Stimulated activated CD8-positive, alpha-beta memory T cell treated with anti-CD3 and anti-CD28 coated beads, Interleukin-4, amount 100 ng/mL, for 24 hours (primary cell): Measurements from ENCODE around the gene THSD7B.

Source experiments
- DNase-seq: peaks from one replicate; pipeline ENCODE4 v3.0.0-alpha.2; 2020; ENCODE audit warnings: low read depth

The THSD7B gene

GRCh38 chr2:136823291-136823690 is 57.9 kb downstream of the THSD7B start:
- DNase-seq, result no peak

- DNase-seq, result no peak
Measured at GRCh38 chr2:136828162-136828561, 62.8 kb downstream of the THSD7B start.

GRCh38 chr2:136828774-136829173 is 63.4 kb downstream of the THSD7B start:
- no peak for DNase-seq

- no peak for DNase-seq
Measured at GRCh38 chr2:136844546-136844945, 79.2 kb downstream of the THSD7B start.

- DNase-seq, result no peak
Measured at GRCh38 chr2:136858656-136859055, 93.3 kb downstream of the THSD7B start.

- DNase-seq, result no peak
Measured at GRCh38 chr2:136860443-136860958, 95.2 kb downstream of the THSD7B start.

DNA sequence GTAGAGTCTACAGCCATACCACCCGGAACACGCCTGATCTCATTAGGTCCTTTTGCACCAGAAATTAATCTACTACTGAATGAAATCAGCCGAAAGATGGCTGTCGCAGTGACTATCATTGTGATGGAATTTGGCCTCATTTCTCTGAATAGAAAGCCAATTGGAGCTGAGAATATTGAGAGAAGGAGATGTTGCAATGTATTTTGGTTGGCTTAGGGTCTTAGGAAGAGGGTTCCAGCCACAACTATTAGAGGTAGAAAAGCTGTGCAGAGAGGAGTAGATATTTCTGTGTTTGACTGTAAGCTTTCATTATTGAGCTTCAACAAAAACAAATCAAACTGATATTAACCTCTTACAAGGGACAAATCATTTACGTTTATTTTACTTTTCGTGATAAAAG is 98.1 kb downstream of the THSD7B start:
- no peak for DNase-seq

- no peak for DNase-seq
Measured at GRCh38 chr2:136863874-136864273, 98.5 kb downstream of the THSD7B start.

GRCh38 chr2:136871424-136871823 is 106.1 kb downstream of the THSD7B start:
- DNase-seq, result no peak

DNA sequence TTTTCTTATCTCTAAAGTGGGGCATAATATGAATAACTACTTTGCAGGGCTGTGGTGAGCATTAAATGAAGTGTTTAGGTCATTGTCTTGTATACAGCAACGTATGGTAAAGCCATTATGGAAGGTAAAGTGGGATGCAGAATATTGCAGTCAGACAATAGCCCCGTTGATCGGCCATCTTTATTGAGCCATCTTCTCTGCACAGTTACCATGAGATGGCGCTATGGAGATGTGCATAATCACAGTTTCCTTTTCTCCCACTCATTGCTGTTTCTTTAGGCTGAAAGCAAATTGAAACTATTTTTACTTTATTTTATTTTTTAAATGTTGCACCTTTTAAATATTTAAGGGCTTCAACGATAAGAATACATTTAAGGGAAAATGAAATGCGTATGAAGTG is 108.9 kb downstream of the THSD7B start:
- no peak for DNase-seq

DNA sequence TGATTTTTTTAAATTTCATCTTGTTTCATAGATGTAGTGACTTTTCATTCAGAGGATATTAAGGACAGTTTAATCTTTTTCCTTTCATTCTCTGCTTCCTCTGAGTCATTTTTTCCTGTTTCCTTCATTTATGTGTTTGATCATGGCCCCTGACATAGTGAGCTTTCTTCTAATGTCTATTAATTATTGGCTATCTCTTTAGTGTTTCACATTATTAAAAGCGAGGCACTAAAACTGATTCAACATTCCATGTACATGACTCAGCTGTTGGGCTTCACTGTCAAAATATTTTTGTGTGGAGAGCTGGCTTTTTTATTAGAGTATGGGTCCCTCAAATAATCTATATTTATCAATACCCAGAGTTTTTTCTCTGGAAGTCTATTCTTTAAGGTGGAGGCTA is 125.8 kb downstream of the THSD7B start:
- DNase-seq, result no peak

DNA sequence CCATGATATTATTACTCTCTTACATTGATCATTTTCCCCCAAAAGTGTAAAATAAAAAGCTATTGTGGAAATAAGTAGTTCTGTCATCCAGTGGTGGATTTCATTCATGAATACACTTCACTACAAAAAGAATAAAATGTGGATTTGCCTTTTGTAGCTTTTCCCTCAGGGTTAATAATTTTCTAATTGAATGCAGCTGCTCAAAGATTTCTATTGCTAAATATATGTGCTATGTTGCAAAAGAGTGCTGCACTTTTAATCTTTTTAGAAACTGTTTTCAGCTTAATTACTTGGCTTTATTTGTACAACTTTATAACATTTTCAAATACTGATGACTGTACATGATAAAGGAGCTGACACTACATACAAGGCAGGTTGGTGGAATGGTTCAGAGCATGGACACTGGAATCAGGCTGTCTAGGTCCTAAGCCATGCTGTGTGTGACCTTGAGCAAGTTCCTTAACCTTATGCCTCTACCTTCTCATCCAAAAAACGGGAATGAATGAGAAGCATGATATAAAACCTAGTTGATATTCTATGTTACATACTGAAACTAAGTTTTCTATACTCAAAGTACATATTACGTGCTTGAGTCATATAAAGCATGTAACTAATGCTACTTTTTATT is 128.8 kb downstream of the THSD7B start:
- DNase-seq, result no peak

GRCh38 chr2:136901732-136902131 is 136.4 kb downstream of the THSD7B start:
- no peak for DNase-seq

DNA sequence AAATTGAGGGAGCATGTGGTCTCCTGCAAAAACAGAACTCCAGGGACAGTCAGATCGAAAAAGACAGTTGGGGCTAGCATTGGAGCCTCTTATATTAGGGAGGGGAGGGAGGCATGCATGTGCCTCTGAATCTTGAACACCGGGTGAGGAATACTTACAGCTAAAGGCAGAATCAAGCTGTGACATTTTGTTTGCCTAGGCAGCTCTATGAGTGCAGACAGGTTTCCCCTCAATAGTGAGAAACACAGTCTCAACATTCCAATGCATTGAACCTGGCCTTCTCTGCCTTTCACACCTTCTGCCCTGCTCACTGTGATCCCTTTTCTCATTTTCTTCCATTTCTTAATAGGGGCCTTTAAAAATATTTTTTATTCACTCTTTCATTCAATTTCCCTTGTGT is 140.4 kb downstream of the THSD7B start:
- no peak for DNase-seq

- DNase-seq, result no peak
Measured at GRCh38 chr2:136909777-136910176, 144.4 kb downstream of the THSD7B start.

DNA sequence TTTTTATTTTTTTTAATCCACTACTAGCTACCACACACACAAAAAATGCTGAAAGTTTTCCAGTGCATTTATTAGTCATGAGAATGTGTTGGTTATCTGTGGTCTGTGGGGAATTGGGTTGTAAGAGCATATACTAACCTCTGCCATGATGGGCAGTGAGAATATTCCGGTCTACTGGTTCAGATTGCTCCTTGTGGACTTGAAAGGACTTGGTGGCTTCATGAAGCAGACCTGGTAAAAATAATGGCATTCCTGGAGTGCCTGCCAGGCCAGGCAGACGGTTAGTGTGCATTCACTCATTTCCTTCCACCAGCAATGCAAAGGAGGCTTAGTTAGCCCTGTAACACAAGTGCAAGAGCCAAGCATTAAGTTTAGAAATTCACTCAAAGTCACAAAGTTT is 150.8 kb downstream of the THSD7B start:
- DNase-seq, result no peak

DNA sequence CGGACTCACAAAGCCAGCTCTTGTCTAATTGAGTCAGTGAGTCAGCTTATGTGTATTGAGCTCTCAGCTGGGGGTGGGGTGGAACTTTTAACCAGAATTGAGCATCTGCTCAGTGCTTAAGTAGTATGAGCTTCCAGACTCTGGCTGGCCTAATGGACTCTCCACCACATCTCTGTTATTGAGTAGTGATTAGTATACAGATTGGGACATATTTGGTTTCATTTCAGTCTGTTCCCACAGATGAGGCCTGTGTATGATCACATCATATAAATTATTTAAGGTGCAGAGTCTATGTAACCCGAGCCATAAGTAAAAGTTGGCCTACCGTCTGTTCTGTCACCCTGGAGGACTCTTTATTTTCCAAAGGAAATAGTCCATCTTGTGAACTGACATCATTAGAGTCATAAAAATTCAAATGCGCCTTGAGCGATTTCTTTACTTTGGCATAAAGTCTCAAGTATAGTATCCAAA is 152.1 kb downstream of the THSD7B start:
- DNase-seq, result no peak

- no peak for DNase-seq
Measured at GRCh38 chr2:136919682-136920081, 154.3 kb downstream of the THSD7B start.

DNA sequence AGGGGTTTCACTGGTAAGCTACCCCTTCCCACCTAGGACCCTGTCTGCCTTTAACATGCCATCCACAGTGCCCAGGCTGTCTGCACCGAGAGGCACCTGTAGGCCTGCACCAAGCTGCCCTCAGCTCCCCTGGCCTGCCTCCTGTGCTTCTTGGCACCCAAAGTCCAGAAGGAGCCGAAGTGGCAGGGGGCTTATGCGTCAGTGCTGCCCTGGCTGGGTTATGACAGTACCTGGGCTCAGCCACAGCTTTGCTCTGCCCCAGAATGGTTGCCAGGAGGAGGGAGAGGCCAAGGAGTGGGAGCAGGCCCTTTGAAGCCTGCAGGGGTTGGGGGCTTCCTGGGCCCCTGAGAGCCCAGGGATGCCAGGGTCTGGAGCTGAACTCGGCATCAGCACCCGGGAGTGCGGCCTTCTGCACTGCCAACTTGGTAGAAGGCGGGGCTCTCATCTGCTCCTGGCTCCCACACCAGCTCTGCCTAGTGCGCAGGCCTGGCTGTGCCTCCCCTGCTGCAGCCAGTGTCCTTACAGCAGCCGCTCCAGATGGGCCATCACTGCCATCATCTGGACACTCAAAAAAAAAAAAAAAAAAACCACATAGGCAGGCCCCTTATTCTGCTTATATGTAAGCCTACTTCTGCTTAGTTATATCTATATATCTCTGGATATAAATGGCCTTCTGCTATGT is 155.4 kb downstream of the THSD7B start:
- DNase-seq, result no peak

GRCh38 chr2:136927156-136927555 is 161.8 kb downstream of the THSD7B start:
- DNase-seq, result no peak

DNA sequence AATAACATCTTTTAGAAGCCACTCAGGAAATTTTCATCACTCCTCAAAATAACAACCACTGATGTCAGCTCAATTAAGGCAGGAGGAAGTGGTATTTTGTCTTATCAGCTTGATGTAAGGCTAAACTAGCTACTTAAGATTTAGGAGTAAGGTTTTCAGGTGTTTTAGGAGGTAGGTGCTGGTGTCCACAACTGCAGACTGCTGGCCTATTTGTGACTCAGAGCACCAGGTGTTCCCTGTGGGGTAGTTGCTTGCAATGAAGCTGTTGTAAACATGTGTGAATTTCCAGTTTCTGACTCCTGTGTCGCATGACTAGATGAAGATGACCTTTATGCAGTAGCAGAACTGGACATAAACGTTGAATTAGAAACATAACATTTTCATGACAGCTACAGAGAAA is 164.2 kb downstream of the THSD7B start:
- DNase-seq, result no peak

- no peak for DNase-seq
Measured at GRCh38 chr2:136932700-136933099, 167.4 kb downstream of the THSD7B start.

- DNase-seq, result no peak
Measured at GRCh38 chr2:136935119-136935518, 169.8 kb downstream of the THSD7B start.

DNA sequence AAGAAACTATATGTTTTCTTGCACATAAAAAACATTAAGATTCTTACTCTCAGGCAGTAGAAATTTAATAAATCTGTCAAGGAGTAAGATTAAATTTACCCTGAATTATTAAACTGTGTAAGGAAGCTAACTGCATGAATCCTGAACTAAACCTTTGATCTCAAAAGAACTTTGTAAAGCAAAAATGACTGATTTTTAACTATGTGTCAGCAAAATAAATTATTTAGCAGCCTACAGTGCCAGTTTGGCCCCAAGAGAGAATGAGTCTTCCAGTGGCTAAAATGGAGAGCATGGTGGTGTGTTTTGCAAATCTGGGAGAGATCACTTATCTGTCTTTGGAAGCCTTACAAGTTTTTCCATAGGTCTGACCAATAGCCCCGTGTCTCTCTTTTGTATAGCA is 190.7 kb downstream of the THSD7B start:
- no peak for DNase-seq
